ENCODE measurements around the gene TUT7. TPM values are rescaled to one million over a fixed set of nuclear protein-coding genes. Genes with fewer than 3 reads are reported as not detected.
A peak's percentile ranks its signal among the peaks of the same experiment; 100 is the strongest.

The TUT7 gene
- total and polyA plus RNA-seq, 2 of the 4 experiments (the other 2 are of a cell fraction) = 13.3 to 33.3 TPM

GRCh38 chr9:86354818-86355309 lies 654 bp upstream of the TUT7 start:
- Histone ChIP-seq H3K9me1 (ENCODE audit: insufficient read depth, low read length) (no peaks in the 10 kb centered on the region), H3K9ac (ENCODE audit: low read depth, low read length) (peak overlapping the region; percentile 85), H2AK9ac (replicated peaks; ENCODE audit: low read depth, low read length, poor library complexity) (peak overlapping the region; percentile 73), H3K56ac (ENCODE audit: extremely low read depth, insufficient read depth, low read length) (peak overlapping the region; percentile 76; the same call in 1 of the 2 replicates), H2BK120ac (ENCODE audit: low read depth, low read length) (no peak overlapping the region; the same call in 1 of the 2 replicates), H2BK20ac (ENCODE audit: low read depth, low read length) (no peak overlapping the region), H3K9me3 (ENCODE audit: control insufficient read depth, insufficient read depth, low read length) (no peaks in the 10 kb centered on the region), H2AK5ac (ENCODE audit: low read depth, low read length) (no peak overlapping the region), H4K20me1 (ENCODE audit: insufficient read depth, low read length) (no peaks in the 10 kb centered on the region), H3K4me1 (ENCODE audit: control insufficient read depth, insufficient read depth, low read length) (peaks cover 3% of the 10 kb centered on the region; the same call in 1 of the 2 replicates), H3K27ac (ENCODE audit: insufficient read depth, low read length) (peak overlapping the region; percentile 60), H3K79me1 (ENCODE audit: low read depth in 1 of 2, low read length in 2 of 2) (peaks cover 6 to 18% of the 10 kb centered on the region in 2 experiments), H2BK15ac (ENCODE audit: low read depth, low read length) (no peak overlapping the region), H4K91ac (ENCODE audit: insufficient read depth, low read depth, low read length) (peak overlapping the region; percentile 27; the same call in 1 of the 2 replicates), H2BK5ac (ENCODE audit: low read depth, low read length, poor library complexity, severe bottlenecking) (peak overlapping the region; percentile 63), H3K4me3 (ENCODE audit: insufficient read depth, low read depth, low read length) (peak overlapping the region; percentile 55), H3K18ac (ENCODE audit: low read depth, low read length) (peak overlapping the region; percentile 8), H3K4ac (ENCODE audit: low read depth, low read length) (peak overlapping the region; percentile 64), H3K14ac (replicated peaks; ENCODE audit: low read depth, low read length) (peak overlapping the region; percentile 79), H3K23ac (ENCODE audit: low read depth, low read length) (peak overlapping the region; percentile 86; the same call in 1 of the 2 replicates), H3K4me2 (ENCODE audit: low read depth, low read length) (peak overlapping the region; percentile 91), H3K36me3 (ENCODE audit: control insufficient read depth, insufficient read depth, low read length) (peaks cover 2% of the 10 kb centered on the region; the same call in 1 of the 2 replicates), H2AFZ (replicated peaks; ENCODE audit: low read length, poor library complexity) (peak overlapping the region; percentile 97), H4K8ac (ENCODE audit: low read depth in 2 of 2, low read length in 2 of 2) (peak overlapping the region; percentile 73 to 88), H4K5ac (ENCODE audit: low read depth, low read length) (peak overlapping the region; percentile 58), H3K27me3 (ENCODE audit: control insufficient read depth, insufficient read depth, low read length) (no peaks in the 10 kb centered on the region)
- ChIA-PET CTCF (no interaction called here), POLR2A (ENCODE audit: unreplicated experiment) (no interaction called here)
- dilution Hi-C loops (cut with HindIII; ENCODE audit: low sequenced_read_pairs, unreplicated experiment) = no loop called here
- no CpG with 5 or more reads among the region's 24 CpGs for WGBS, 2 experiments (ENCODE audit: extremely low coverage in 2 of 2, insufficient read length in 1 of 2)
- in situ Hi-C loops (cut with MboI; ENCODE audit: low sequenced_read_pairs) = no loop called here
- ATAC-seq (ENCODE audit: low read depth) = peak; percentile 69; the same call in 1 of the 2 replicates
- intact Hi-C loops (cut with micrococcal nuclease) = loop anchor here (1.0 kb wide), 1 partner anchor 51 kb away; no protein-coding TSS in a partner anchor
- TF ChIP-seq SMC3 (IDR thresholded peaks at IDR 0.05; ENCODE audit: low read depth, low read length) = no peak; the same call in 1 of the 2 replicates
- no peak for TF ChIP-seq CHD1 (IDR thresholded peaks at IDR 0.05; ENCODE audit: low read depth, low read length)
- TF ChIP-seq RCOR1 (IDR thresholded peaks at IDR 0.05; ENCODE audit: insufficient replicate concordance, low read length) = no peak
- no peak for TF ChIP-seq MAZ (IDR thresholded peaks at IDR 0.05; ENCODE audit: borderline replicate concordance, low read depth, low read length)
- TF ChIP-seq RAD21 (IDR thresholded peaks at IDR 0.05; ENCODE audit: low read length) = no peak
- no peak for TF ChIP-seq MXI1 (IDR thresholded peaks at IDR 0.05; ENCODE audit: borderline replicate concordance, low read depth, low read length)
- no peak for TF ChIP-seq MAFK (IDR thresholded peaks at IDR 0.05; ENCODE audit: low read depth, low read length)
- no peak for TF ChIP-seq CTCF (conservative IDR thresholded peaks at IDR 0.05; ENCODE audit: low read depth, low read length)
- TF ChIP-seq FOS (IDR thresholded peaks at IDR 0.05; ENCODE audit: low read depth, low read length) = no peak
- no peak for TF ChIP-seq USF2 (IDR thresholded peaks at IDR 0.05; ENCODE audit: low read depth, low read length)
- TF ChIP-seq ELK1 (IDR thresholded peaks at IDR 0.05; ENCODE audit: borderline replicate concordance, low read depth, low read length) = no peak
- no peak for TF ChIP-seq POLR2A (IDR thresholded peaks at IDR 0.05; ENCODE audit: low read depth, low read length)
- no peak for DNase-seq
- BruUV-seq (replicated peaks) = no TSS peak
